CD4-positive, alpha-beta T cell treated with Interleukin-17A for 4 hours (primary cell): ENCODE measurements around the gene ZCCHC8.
"Not testable (repeated sequence)": the region's sequence is repeated elsewhere in the genome, so short reads cannot be mapped to it uniquely, and the experiment has no call there.

ENCODE experiments used
- DNase-seq: peaks from one replicate; pipeline ENCODE4 v3.0.0-alpha.2; 2020; ENCODE audit warnings: mixed read lengths

Gene ZCCHC8

DNA sequence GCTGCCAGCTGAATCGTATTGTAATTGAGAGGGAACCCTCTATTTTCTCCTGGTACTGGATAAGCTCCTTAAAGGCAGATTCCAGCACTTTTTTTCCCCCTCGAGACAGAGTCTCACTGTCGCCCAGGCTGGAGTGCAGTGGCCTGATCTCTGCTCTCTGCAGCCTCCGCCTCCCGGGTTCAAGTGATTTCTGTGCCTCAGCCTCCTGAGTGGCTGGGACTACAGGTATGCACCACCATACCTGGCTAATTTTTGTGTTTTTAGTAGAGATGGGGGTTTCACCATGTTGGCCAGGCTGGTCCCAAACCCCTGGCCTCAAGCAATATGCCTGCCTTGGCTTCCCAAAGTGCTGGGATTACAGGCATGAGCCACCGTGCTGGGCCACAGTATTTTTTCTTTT, 30.9 kb downstream of the ZCCHC8 start:
- DNase-seq = not testable (repeated sequence)

DNA sequence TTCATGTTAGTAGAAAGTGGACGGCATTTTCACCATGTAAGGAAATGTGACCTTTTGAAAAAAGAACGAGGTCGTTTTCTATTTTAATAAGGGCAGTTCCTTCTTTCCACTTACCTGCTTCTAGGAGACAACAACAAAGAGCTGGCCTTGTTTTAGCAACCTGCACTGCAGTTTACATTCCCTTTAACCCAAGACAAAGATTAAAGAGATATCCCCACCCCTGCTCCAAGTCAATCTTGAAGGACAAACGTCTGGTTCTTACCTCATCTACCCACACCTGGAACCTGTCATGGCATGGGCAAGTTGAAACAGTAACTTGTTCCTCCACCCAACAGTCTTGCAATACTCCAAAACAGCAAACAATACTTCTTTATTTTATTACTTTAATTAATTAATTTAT, 32.7 kb downstream of the ZCCHC8 start:
- no peak for DNase-seq

DNA sequence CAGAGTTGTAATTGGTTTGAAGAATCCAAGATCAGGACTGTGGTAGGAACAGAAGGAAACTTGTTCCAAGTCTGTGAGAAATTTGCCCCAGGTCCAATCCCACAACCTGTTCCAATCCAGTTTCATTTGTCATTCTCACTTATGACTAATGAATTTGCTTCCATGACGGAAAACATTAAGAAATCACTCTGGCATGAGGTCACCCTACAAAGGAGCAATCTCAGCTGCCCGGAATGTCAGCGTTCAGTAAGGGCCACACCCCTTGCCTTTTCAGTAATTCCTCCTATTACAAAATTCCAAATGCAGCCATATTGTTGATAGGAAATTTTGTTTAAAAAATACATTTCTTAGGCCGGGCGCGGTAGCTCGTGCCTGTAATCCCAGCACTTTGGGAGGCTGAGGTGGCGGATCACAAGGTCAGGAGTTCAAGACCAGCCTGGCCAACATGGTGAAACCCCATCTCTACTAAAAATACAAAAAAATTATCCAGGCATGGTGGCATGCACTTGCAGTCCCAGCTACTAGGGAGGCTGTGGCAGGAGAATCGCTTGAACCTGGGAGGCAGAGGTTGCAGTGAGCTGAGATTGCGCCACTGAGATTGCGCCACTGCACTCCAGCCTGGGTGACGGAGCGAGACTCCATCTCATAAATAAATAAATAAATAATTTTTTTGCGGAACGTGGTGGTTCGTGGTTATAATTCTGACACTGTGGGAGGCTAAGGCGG, 36.3 kb downstream of the ZCCHC8 start:
- not testable (repeated sequence) for DNase-seq

DNA sequence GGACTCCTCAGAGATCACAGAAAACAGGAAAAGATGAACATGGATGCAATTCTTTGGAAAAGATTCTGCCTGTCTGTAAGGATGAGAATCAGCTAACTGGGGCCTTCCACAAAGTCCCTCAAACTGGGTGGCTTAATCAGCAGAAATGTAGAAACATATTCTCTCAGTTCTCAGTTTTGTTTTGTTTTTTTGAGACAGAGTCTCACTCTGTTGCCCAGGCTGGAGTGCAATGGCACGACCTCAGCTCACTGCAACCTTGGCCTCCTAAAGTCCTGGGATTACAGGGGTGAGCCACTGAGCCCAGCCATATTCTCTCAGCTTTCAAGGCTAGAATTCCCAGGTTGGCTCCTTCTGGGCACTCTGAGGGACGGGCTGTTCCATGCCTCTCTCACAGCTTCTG, 40.1 kb downstream of the ZCCHC8 start:
- DNase-seq = no peak

DNA sequence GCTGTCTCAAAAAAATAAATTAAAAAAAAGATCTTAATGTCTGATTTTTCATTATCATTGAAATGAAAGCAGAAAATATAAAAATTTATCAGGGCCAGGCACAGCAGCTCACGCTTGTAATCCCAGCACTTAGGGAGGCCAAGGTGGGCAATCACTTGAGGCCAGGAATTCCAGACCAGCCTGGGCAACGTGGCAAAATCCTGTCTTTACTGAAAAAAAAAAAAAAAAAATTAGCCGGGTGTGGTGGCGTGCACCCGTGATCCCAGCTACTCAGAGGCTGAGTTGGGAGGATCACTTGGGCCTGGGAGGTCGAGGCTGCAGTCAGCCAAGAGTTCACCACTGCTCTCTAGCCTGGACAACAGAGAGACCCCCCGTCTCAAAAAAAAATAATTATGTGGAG, 40.7 kb downstream of the ZCCHC8 start:
- DNase-seq = no peak

DNA sequence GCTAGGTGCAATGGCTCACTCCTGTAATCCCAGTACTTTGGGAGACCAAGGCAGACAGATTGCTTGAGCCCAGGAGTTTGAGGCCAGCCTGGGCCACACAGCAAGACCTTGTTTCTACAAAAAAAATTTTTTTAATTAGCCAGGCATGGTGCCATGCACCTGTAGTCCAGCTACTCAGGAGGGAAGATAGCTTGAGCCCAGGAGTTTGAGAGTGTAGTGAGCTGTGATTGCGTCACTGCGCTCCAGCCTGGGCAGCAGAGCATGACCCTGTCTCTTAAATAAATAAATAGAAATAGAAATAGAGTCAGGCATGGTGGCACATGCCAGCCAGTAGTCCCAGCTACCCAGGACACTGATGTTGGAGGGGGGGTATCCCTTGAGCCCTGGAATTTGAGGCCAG, 41.5 kb downstream of the ZCCHC8 start:
- no peak for DNase-seq

DNA sequence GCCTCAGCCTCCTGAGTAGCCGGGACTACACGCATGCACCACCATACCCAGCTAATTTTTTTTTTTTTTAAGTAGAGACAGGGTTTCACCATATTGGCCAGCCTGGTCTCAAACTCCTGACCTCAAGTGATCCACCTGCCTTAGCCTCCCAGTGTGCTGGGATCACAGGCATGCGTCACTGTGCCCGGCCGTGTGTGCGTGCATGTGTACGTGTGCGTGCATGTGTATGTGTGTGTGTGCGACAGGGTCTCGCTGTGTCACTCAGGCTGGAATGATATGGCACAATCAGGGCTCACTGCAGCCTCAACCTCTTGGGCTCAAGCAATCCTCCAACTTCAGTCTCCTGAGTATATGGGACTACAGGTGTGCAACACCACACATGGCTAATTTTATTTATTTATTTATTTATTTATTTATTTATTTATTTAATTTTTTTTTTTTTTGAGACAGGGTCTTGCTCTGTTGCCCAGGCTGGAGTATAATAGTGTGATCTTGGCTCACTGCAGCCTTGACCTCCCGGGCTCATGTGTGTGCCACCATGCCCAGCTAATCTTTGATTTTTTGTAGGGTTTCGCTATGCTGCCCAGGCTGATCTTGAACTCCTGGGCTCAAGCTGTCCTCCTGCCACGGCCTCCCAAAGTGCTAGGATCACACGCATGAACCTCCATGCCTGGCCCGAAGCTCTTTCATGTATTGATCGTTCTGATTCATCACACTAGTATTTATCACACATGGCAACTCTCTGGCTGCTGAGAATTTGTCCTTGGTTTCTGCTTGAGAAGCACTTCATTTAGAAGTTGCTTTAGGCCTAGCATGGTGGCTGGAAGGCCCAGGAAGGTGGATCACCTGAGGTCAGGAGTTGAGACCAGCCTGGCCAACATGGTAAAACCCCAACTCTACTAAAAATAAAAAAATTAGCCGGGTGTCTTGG, 42.4 kb downstream of the ZCCHC8 start:
- DNase-seq = no peak

DNA sequence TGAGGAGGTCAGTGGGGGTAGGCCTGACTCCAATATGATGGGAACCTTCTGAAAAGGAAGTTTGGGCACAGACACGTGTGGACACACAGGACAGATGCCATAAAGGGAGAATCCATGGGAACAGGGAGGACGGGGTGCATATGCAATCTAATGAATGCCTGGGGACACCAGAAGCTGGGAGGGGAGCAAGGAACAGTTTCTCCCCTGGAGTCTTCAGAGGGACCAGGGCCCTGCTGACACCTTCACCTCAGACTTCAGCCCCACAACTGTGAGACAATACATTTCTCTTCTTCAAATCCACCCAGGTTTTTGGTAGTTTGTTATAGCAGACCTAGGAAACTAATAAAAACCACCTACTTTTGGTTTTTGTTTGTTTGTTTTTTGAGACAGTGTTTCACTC, 43.1 kb downstream of the ZCCHC8 start:
- DNase-seq = no peak

DNA sequence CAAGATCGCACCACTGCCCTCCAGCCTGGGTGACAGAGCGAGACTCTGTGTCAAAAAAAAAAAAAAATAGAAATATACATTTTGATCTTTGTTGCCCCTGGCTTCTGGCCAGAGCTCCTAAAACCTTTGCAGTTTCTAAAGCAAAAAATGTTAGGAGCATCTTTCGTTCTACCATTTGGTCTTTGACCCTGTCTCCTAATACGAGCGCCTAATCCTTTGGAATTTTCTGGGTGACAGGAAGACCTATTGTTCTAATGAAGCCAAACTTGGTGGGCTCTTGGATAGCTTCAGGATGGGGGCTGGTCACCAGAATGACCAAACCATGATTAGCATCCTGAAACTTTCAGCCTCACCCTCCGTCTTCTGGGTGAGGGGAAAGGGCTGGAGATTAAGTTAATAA, 46.0 kb downstream of the ZCCHC8 start:
- no peak for DNase-seq

DNA sequence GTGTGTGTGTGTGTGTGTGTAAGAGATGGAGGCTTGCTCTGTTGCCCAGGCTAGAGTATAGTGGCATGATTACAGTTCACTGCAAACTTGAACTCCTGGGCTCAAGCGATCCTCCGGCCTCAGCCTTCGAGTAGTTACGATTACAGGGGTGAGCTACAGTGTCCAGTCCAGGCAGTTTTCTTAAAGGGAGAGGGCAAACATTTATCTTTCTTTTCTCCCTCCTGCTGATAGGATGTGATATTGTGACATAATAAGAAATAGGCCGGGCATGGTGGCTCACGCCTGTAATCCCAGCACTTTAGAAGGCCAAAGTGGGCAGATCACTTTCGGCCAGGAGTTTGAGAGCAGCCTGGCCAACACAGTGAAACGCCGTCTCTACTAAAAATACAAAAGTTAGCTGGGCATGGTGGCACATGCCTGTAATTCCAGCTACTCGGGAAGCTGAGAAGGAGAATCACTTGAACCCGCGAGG, 46.4 kb downstream of the ZCCHC8 start:
- DNase-seq = no peak

DNA sequence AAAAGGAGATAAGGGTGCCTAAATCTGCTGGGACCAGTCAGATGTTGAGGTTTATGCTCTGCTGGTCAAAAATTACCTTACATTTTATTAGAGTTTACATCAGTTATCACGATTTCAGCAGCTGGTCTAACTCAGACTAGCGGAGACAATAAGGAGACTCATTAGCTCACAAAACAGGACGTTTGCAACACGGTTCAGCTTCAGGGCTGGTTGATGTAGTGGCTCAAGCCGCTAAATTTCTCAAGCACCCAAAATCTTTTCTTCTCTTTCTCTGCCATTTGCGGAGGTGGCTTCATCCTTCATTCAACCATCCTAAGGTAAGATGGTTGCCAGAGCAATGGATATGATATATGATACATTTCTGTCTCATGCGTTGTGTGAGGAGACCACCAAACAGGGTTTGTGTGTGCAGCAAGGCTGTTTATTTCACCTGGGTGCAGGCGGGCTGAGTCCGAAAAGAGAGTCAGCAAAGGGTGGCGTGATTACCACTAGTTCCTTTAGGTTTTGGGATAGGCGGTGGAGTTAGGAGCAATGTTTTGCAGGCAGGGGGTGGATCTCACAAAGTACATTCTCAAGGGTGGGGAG, 47.9 kb downstream of the ZCCHC8 start:
- DNase-seq = peak; percentile 38

DNA sequence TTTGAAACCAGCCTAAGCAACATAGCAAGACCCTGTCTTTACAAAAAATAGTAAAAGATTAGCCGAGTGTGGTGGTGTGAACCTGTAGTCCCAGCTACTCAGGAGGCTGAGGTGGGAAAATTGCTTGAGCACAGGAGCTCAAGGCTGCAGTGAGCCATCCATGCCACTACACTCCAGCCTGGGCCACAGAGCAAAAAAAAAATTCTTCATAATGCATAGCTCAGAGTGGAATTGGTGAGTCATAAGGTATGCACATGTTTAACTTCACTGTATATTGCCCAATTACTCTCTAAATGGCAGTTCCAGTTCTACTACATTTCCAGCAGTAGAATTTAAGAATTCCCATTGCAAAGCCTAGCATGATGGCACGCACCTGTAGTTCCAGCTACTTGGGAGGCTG, 51.4 kb downstream of the ZCCHC8 start:
- no peak for DNase-seq

DNA sequence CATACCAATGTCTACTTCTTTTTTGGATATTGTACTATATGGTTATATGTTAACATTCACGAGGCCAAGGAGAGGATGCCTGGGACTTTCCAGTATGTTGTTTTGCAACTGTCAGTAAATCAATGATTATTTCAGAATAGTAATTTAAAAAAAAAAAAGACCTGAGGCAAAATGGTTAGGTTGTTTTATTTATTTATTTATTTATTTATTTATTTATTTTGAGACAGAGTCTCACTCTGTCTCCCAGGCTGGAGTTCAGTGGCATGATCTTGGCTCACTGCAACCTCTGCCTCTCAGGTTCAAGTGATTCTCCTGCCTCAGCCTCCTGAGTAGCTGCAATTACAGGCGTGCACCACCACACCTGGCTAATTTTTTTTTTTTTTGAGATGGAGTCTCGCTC, 52.9 kb downstream of the ZCCHC8 start:
- DNase-seq = not testable (repeated sequence)

DNA sequence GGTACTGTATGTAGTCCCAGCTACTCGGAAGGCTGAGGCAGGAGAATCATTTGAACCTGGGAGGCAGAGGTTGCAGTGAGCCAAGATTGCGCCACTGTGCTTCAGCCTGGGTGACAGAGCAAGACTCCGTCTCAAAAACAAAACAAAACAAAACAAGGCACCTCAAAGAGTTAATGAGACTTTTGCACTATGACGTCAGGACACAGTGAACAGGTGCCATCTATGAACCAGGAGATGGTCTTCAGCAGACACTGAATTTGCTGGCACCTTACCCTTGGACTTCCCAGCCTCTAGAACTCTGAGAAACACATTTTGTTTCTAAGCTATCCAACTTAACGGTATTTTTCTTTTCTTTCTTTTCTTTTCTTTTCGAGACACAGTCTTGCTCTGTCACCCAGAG, 54.3 kb downstream of the ZCCHC8 start:
- not testable (repeated sequence) for DNase-seq

DNA sequence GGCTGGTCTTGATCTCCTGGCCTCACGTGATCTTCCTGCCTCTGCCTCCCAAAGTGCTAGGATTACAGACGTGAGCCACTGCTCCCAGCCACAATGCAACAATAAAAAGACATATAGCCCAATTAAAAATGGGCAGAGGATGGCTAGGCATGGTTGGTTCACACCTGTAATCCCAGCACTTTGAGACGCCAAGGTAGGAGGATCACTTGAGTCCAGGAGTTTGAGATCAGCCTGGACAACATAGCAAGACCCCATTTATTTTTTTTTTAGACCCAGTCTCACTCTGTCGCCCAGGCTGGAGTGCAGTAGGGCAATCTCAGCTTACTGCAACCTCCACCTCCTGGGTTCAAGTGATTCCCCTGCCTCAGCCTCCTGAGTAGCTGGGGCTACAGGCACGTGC, 56.7 kb downstream of the ZCCHC8 start:
- DNase-seq = not testable (repeated sequence)

DNA sequence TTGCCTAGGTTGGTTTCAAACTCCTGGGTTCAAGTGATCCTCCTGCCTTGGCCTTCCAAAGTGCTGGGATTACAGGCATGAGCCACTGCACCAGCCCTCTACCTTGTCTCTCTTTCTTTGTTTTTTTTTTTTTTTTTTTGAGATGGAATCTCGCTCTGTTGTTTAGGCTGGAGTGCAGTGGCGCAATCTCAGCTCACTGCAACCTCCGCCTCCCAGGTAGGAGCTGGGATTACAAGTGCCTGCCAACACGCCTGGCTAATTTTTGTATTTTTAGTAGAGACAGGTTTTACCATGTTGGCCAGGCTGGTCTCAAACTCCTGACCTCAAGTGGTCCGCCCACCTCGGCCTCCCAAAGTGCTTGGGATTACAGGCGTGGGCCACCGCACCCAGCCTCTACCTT, 61.9 kb downstream of the ZCCHC8 start:
- not testable (repeated sequence) for DNase-seq

DNA sequence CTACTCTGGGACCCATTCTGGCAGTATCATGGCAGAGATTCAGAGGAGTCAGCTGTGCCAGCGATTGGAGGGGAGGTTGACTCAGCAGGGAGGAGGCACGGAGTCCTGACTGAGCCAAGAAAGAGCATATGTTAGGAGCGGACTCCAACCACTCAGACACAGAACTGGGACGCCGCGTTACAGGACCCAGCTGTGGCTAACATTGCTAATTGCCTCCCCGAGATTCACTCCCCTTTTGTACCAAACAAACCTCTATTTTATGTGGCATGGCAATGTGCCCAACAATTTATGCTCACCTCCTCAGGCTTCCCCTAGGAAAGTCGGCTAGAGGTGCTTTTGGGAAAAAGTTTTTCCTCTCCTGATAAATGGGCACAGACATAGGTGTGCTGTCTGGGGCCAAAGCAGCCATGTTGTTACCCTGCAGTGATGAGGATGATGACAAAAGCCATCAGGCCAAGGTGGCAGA, 63.0 kb downstream of the ZCCHC8 start:
- no peak for DNase-seq

DNA sequence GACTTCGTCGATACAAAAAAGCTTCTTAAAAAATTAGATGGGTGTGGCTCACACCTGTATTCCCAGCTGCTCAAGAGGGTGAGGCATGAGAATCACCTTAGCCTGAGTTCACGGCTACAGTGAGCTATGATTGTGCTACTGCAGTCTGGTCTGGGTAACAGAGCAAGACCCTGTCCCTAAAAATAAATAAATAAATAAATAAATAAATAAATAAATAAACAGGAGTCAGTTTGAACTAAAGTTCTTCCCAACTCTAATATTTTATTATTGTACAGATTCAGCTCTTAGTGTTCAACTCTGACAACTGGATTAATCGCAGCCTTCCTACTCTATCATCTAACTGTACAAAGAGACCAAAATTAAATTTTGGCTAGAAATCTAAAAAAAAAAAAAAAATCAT, 65.5 kb downstream of the ZCCHC8 start:
- no peak for DNase-seq

DNA sequence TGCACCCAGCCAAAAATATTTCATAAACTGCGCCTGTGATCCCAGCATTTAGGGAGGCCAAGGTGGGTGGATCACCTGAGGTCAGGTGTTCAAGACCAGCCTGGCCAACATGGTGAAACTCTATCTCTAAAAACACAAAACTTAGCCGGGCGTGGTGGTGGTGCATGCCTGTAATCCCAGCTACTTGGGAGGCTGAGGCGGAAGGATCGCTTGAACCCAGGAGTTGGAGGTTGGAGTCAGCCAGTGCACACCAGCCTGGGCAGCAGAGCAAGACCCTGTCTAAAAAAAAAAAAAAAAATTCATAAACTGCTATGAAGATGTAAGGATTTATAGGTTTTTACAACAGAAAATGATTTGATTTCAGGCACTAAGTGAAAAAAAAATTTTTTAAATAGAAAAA, 71.7 kb downstream of the ZCCHC8 start:
- DNase-seq = not testable (repeated sequence)

DNA sequence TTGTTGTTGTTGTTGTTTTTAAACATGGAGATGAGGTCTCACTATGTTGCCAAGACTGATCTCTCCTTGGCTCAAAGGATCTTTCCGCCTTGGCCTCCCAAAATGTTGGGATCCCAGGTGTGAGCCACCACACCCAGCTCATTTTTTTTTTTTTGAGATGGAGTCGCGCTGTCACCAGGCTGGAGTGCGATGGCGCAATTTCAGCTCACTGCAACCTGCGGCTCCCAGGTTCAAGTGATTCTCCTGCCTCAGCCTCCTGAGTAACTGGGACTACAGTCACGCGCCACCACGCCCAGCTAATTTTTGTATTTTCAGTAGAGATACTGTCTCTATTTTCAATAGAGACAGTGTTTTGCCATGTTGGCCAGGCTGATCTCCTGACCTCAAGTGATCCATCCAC, 73.3 kb downstream of the ZCCHC8 start:
- no peak for DNase-seq

DNA sequence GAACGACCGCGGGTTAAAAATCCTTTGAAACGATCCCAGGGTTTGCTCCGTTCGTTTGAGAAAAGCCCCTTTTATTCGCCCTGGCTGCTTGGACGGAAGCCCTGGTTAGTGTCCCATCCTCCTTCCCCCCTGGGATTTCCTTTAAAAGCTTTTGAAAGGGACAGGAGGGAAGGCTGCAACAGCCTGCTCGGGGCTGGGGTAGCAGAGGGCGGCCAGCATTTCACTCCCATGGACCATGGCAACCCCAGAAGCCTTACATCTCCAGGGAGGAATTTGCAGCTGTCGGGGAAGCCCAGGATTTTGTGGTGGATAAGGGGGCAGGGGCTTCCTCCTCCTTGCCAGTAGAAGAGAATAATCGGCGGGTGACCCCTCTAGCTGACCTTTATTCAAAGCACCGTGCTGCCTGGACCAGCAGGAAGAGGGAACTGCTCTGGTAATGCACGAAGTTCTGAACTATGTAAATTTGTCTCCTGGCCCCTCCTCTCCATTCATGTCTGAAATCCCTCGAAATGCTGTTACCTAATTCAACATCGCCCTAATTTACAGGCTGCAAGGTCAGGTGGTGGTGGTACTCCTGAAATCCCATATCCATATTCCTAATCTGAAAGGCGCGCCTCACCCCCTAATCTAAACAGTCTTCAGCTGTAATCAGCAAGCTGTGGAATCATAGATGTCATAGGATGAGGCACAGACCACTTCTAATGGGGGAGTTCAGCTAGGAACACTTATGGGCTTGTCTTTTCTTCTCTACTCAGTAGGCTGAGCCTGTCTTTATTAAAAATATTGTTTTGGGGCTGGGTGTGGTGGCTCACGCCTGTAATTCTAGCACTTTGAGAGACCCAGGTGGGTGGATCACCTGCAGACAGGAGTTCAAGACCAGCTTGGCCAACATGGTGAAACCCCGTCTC, 77.2 kb downstream of the ZCCHC8 start:
- peak; percentile 11 for DNase-seq

DNA sequence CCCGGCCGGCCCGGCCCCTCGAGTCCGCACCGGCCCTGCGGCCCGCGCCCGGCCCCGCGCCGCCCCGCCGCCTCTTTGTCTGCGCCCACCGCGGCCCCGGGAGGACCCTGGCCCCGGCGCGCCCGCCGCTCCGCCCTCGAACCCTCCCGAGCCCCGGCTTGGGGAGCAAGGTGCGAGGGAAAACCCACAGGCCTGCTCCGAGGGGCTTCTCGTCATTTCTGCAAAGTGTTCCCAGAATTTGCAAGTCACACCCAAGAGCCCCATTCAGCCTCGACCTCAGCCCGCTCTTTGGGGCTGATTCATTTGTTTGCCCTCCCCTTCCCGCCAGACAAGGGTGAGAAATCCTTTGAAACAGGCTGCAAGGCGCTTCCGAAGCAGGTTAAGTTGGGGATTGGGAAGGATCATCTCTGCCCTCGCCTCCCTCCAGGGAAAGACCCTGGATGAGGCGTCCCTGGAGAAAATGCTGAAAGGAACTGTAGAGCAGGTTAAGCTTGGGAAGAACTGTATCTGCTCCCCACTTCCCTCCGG, 77.9 kb downstream of the ZCCHC8 start:
- DNase-seq = peak; percentile 48
